Daoy (cell line): ENCODE results near the gene CYB561D2. TPM values are rescaled to one million over a fixed set of nuclear protein-coding genes. Genes with fewer than 3 reads are reported as not detected.

Experiments
- DNase-seq: peaks from one replicate; pipeline ENCODE4 v3.0.0-alpha.2; 2015; ENCODE audit warnings: low read depth
- total RNA-seq: library from RNA; depleted of rRNA; stranded (reverse); fragments of >200 nt; shearing (Covaris generic); gene quantifications from 2 replicates; pipeline ENCODE4 v1.2.3, GENCODE V29; 2014

The CYB561D2 gene
- total RNA-seq, 1 experiment from 2014 or later: 25.3 TPM

GRCh38 chr3:50341996-50342650 is 8.5 kb upstream of the CYB561D2 start:
- DNase-seq: no peak

GRCh38 chr3:50342813-50343633 is 7.6 kb upstream of the CYB561D2 start:
- DNase-seq: no peak

GRCh38 chr3:50345008-50345407 is 5.7 kb upstream of the CYB561D2 start:
- DNase-seq: no peak

DNA sequence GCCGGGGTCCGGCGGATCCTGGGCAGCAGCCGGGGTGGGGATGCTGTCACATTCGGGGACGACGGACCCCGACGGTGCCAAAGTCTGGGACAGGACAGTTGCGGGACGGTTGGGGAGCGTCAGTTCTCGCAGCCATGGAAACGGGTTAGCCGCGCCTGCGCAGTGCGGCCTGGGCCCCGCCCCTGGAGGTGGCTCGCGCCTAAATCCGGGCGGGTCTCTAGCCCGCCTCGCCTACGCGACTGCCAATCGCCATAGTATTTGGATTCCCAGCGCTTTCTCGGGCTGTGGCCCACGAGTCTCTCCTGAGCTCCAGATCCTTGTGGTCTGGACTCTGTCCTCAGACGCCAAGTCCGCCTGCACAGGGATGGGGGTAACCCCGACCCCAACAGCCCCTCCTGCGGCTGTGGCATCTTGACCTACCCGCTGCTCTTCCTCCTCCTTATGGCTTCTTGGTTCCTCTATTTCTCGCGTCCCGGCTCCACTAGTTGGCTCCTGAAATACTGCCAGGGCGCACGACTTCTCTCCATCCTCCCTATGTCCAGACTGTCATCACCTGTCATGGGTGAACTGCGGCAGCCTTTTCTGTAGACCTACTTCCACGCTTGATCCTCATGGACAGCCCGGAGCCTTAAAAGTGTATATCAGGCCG is 5.0 kb upstream of the CYB561D2 start, which contains the start of gene ZMYND10:
Gene ZMYND10 (minus strand): TSS at position 147 of the 649 bp plus-strand sequence. CDS start 153 bp downstream, outside the sequence.
- DNase-seq: peak; percentile 70

GRCh38 chr3:50347187-50347813 is 3.4 kb upstream of the CYB561D2 start:
- DNase-seq: peak; percentile 77

DNA sequence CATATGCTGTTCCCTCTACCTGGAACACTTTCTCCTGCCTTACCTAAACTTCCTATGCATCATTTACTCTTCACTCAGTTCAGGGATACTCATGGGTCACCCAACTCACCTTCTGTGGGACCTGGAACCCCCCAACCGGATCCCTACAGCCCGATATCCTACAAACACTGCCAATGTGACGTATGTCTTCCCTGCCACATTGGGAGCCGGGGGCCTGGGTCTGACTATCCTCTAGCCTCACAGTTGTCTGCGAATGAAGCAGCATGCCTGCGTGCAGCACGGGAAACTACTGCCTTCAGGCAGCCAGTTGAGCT is 492 bp upstream of the CYB561D2 start:
- no peak for DNase-seq

DNA sequence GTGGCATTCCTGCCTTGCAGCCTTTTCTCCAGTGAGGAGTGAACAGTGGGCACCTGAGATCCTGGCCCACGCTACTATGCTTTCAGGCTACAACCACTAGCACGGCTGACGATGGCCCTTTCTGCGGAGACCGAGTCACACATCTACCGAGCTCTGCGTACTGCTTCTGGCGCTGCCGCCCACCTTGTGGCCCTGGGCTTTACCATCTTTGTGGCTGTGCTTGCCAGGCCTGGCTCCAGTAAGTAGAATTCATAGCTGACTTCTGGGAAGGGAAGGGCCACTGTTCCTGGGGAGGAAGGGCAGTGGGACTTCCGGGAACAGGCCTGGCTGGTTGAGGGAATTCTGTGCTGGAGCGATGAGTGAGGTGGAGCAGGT is 648 bp downstream of the CYB561D2 start:
- no peak for DNase-seq

- no peak for DNase-seq
Measured at GRCh38 chr3:50352781-50353180, 2.1 kb downstream of the CYB561D2 start.

- no peak for DNase-seq
Measured at GRCh38 chr3:50353245-50354004, 2.8 kb downstream of the CYB561D2 start.

GRCh38 chr3:50354186-50354764 is 3.6 kb downstream of the CYB561D2 start:
- no peak for DNase-seq

DNA sequence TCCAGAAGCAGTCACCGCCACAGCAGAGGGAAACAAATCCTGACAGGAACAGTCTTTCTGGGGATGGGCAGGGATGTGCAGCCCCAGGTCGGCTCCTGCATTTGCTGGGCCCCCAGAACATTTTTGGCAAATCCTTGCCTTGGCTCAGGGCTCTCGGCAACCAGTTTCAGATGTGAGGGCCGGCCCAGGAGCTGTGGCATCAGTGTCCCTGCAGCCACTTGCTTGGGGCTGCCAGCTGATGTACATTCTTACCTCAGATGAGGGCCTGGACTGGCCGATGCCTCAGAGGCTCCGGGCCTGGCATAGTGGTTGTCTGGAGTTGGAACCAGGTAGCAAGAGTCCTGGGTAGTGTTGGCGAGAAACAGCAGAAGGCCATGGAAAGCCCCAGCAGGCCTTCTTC is 4.2 kb downstream of the CYB561D2 start:
- DNase-seq: no peak

DNA sequence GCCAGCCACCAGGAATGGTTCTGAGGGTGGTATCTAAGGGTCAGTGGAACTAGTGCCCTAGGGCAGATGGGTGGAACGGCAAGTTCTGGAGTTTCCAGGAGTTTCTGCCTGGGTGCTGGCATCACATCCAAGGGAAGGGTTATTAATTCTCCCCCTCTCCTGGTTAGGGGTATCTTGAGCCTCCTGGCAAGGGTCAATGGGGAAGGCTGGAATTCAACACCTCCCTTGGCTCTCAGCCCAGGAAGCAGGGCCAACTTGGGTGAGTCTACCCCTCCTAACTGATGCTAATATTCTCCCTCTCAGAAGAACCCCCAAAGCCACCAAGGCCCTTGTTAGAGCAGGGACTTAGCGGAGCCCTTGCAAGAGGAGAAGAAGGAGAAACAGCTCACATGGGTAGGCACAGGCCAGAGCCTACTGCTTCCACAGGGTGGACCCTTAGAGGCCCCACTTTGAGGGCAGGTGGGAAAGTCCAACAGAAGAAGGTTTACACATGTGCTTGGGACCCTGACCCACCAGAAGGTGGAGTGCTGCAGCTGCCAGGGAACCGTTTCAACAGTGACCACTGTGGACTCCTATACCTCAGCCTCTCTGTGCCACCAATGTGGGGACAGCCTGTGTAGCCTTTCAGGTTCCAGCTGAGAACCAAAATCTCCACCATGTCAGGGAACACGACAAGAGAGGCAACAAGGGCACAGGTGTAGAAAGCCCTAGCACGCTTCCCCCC is 5.3 kb downstream of the CYB561D2 start:
- no peak for DNase-seq

DNA sequence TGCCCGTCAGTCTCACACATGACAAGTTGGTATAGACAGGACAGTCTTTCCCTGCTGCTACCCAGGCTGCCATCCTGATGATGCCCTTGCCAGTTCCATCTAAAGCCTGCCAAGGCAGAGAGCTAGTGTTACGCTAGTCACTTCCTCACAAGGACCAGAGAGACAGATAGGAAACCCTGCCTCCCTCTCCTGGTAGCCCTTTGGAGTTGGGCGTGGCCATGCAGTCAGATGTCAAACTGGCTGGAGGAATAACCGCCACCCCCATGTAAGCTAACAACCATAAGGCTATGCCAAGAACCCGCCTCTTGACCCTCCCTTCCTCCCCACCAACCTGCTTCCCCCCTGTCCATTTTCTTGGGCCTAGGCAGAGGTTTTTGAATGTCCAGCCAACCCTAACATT is 5.9 kb downstream of the CYB561D2 start:
- DNase-seq: peak; percentile 27

DNA sequence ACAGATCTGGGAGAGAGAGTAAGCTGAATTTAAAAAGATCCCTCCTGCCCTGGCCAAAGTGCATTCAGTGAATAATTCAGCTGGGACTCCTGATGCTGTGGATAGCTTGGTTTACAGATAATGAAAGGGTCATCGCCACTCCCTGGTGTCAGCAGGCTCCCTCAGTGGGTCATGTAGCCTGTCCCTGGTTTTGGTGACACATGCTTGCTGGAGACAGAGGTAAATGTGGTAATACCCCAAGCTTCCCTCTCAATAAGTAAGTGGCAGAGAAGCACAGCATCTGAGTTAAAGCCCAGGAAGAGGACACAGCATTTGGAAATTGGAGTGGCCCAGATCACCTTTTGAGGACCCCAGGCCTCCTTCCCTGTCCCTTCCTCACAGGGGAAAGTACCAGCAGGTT is 6.8 kb downstream of the CYB561D2 start:
- DNase-seq: no peak

DNA sequence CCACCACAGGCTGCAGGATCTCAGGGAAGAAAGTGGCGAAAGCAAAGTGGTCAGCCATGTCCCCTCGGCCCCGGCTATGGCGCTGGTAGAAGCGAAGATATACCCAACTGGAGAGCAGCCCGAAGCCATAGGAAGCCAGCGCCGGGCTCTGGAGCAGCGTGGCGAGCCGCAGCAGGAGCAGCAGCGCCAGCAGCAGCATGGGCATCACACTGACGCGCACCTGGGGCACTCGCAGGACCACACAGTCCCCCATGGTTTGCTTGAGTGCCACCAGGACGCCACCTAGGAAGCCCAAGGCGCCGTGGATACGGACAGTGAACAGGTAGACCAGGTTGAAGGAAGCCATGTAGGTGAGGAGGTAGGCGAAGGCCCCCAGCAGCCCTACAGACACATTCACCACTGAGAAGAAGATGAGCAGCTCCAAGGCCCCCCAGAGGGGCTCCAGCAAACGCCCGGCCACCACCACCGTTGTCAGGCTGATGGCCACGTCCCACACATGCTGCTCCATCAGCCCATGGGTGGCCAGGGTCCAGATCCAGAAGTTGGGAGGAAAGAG is 7.8 kb downstream of the CYB561D2 start:
- DNase-seq: no peak

DNA sequence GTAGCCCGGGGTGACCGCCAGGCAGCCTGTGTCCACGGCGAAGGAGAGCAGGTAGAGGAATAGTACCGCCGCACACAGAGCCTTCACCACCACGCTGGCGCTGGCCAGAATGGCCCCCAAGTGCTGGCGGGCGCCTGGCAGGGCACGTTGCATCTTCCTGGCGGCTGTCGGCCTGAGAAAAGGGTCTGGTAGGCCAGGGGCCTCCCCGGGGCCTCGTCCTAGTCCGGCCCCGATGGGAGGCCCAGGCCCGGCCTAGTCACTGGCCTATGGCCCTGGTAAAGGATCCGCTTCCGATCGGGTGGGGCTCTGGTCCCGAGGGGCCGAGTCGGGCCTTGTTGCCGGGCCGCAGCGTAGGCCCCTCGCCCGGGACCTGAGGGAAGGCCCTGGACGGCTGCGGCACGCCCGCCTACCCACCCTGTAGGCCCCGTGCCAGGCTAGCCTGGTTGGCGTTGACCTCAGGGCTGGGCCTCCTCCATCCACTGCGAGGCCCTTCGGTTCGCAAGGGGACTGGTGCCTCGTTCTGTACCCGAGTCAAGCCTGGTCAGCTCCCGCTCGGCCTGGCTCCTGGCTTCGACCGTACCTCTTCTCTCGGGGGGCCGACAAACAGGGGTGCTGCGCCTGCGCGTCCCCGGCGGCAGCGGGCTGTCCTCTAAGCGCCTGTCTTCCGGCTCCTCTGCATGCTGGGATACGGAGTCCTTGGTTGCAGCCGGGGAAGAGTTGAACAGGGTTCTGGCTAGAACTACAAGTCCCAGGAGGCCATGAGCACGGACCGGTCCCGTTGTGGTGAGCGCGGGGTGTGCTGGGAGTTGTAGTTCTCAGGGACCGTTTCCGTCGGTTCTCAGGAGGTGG is 8.5 kb downstream of the CYB561D2 start, which contains the start of gene TMEM115:
Gene TMEM115 (minus strand): TSS at position 611 of the 849 bp plus-strand sequence. CDS start 458 bp downstream, at position 153.
- DNase-seq: peak; percentile 97

DNA sequence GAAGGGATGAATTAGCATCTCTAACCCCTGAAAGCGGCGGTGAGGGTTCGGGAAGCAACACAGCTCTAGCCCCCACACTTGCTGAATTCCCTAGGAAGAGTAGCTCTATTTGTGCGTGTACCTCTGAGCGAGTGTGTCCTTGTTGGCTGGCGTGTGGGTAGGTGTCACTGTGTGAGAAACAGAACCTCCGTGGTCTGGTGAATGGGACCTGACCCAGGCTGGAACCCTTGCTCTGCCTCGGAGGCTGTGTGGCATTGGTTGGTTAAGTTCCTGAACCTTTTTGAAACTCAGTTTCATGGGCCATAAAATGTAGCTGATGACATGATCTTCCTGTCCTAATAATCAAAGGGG is 9.1 kb downstream of the CYB561D2 start:
- no peak for DNase-seq

DNA sequence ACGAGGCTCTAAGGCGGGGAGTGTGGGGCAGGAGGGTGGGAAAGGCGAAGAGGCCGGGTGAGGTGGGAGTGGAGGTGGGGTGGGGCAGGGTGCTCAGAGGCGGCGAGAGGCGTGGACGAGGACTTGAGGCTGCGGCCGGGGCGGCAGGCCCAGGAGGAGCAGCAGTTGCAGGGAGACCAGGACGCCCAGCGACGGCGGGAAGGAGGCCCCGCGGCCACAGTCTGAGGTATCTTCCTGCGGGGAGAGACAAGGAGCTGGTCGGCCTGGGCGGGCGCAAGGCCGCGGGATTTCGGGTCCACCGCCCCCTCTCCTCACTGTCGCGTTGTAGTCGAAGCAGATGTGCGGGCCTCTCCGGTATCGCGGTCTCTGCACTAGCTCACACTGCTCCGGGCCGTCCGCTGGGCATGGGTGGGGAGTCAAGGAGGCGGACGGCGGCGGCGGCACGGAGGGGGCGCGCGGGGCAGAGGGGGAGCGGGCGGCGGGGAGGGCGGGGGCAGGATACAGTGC is 14.0 kb downstream of the CYB561D2 start:
- DNase-seq: no peak
